GM18520 (cell line): ENCODE measurements around the gene IFIT5.
"Not testable (repeated sequence)": the region's sequence is repeated elsewhere in the genome, so short reads cannot be mapped to it uniquely, and the experiment has no call there.

ENCODE experiments used
- ATAC-seq: cut with Tn5 transposase; IDR thresholded peaks from one replicate; pipeline ENCODE4 v1.9.1; 2021; ENCODE audit not compliant: unreplicated experiment

Gene IFIT5

DNA sequence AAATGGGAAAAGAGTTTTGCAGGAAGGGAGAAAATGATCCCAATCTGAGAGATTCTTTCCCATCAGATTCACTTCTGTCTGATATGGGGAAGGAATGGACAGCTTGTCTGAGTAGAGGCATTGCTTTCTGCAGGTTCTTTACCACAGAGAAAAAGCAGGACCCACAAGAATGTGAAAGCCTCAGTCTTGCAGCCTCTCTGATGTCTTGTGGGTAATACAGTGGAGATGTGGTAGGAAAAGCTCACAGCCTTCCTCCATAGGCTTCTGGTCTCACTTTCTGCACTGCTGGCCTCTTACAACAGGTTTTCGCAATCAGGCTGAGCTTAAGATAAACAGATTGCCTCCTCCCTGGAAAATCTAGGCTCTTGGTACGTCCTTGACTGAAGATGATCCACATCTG, 21.4 kb upstream of the IFIT5 start:
- no peak for ATAC-seq

DNA sequence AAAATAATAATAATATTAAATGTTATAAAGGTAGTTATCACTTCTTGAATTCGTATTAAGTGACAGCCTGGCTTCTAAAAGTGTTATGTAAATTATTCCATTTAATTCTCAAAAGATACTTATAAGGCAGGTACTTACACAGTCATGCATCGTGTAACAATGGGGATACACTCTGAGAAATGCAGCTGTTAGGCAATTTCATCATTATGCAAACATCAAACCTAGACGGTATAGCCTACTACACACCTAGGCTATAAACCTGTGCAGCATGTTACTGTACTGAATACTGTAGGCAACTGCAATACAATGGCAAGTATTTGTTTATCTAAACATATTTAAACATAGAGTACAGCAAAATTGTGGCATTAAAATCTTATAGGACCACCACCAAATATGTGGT, 20.5 kb upstream of the IFIT5 start:
- no peak for ATAC-seq

DNA sequence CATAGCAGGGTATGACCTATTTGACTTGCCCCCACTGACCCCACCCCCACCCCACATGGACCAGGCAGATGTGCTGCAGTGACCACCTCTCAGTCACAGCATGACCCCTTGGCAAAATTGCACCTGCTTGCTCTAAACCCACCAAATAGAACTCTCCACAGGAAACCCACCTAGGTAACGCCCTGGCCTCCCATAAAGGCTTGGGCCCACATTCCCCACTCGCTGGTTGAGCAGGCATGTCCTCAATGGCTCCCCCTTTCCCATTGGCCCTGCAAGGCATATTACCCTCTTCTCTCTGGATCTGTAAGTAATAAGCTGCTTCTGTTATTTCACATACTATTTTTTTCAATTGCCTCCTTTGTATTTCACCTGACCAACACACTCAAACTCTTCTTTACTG, 19.2 kb upstream of the IFIT5 start:
- no peak for ATAC-seq

DNA sequence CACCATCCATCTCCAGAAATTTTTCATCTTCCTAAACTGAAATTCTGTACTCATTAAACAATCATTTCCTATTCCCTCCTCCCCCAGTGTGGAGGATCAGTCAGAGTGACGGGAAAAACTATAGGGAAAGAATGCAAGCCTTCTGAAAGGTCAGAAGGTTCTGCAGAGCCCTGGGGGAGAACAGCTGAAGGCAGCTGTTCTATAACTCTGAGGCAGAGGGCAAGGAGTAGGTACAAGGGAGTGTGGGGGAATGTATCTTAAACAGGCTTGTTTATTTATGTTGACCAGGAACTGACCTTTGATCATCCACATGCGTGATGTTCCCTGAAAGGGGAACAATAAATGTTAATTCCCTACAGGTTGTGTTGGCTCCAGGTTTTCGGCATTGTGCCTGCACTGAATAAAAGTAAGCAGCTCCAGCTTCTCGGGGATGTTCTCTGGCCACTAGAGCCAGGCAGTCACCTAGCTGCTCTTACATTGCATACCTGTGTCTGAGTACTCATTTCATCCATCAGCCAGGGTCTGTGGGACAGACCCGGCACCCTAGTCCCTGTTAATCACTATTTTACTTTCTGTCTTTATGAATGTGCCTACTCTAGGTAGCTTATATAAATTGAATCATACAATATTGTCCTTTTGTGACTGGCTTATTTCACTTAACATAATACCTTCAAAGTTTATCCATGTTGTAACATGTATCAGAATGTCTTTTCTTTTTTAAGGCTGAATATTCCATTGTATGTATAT, 16.2 kb upstream of the IFIT5 start:
- no peak for ATAC-seq

DNA sequence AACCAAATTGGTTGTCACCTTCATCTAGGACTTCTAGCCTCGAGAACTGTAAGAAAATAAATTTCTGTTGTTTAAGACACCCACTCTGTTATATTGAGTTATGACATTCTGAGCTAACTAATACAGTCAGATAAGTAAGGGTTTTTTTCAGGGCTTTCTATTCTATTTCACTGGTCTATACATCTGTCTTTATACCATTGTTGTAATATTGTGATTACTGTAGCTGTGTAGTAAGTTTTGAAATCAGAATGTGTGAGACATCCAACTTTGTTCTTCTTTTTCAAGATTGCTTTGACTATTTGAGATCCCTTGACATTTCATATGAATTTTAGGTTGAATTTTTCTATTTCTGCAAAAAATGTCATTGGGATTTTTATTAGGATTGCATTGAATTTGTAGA, 14.4 kb upstream of the IFIT5 start:
- no peak for ATAC-seq

DNA sequence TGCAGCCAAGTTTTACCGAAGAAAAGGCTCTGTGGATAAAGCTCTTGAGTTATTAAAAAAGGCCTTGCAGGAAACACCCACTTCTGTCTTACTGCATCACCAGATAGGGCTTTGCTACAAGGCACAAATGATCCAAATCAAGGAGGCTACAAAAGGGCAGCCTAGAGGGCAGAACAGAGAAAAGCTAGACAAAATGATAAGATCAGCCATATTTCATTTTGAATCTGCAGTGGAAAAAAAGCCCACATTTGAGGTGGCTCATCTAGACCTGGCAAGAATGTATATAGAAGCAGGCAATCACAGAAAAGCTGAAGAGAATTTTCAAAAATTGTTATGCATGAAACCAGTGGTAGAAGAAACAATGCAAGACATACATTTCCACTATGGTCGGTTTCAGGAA, 11.3 kb upstream of the IFIT5 start:
- no peak for ATAC-seq

DNA sequence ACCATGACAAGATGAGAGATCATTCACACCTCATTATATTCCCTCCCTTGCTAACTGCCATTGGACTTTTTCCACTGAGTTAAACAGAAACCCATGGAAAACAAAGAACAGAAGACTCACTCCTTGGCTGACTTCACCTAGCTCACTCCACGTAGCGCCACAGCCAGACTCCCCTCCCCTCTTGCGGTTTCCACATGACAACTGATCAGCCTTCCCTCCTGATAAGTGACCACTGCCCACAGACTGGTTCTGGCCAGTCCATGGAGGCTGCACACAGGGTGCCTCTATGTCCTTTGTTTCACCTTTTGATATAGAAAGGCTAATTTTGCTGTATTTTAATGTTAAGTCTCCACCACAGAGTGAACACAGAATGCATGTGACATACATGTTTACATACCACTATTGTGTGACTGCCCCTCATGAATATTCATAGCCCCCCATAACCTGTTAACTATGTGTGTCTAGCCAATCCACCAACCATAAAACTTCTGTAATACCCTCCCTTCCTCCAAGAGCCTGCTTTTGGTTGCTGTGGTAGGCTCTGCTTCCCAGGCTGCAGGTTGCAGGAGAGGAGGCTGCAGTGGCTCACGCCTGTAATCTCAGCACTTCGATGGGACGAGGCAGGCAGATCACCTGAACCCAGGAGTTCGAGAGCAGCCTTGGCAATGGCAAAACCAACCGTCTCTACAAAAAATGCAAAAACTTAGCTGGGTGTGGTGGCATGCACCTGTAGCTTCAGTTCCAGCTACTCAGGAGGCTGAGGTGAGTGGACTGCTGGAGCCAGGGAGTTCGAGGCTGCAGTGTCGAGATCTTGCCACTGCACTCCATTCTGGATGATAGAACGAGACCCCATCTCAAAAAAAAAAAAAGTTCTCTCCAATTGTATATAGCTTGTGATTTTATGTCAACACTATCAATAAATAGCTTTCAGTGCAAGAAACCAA, 10.0 kb upstream of the IFIT5 start:
- no peak for ATAC-seq

DNA sequence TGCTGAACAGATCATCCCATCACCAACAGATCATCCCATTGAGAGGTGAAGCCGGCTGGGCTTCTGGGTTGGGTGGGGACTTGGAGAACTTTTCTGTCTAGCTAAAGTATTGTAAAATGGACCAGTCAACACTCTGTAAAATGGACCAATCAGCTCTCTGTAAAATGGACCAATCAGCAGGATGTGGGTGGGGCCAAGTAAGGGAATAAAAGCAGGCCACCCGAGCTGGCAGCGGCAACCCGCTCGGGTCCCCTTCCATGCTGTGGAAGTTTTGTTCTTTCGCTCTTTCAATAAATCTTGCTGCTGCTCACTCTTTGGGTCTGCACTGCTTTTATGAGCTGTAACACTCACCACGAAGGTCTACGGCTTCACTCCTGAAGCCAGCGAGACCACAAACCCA, 8.2 kb upstream of the IFIT5 start:
- not testable (repeated sequence) for ATAC-seq

DNA sequence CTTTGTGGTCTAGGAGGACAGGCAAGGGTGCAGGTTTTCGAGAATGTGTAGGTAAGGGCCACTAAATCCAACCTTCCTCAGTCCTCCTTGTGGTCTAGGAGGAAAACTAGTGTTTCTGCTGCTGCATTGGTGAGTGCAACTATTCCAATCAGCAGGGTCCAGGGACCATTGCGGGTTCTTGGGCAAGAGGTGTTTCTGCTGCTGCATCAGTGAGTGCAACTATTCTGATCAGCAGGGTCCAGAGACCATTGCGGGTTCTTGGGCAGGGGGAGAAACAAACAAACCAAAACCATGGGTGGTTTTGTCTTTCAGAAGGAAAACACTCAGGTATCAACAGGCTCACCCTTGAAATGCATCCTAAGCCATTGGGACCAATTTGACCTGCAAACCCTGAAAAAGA, 6.6 kb upstream of the IFIT5 start:
- not testable (repeated sequence) for ATAC-seq

DNA sequence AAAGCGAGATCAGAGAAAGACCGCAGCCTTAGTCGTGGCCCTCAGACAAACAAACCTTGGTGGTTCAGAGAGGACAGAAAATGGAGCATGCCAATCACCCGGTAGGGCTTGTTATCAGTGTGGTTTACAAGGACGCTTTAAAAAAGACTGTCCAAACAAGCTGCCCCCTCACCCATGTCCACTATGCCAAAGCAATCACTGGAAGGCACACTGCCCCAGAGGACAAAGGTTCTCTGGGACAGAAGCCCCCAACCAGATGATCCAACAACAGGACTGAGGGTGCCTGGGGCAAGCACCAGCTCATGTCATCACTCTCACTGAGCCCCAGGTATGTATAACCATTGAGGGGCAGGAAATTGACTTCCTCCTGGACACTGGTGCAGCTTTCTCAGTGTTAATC, 5.1 kb upstream of the IFIT5 start:
- ATAC-seq: not testable (repeated sequence)

DNA sequence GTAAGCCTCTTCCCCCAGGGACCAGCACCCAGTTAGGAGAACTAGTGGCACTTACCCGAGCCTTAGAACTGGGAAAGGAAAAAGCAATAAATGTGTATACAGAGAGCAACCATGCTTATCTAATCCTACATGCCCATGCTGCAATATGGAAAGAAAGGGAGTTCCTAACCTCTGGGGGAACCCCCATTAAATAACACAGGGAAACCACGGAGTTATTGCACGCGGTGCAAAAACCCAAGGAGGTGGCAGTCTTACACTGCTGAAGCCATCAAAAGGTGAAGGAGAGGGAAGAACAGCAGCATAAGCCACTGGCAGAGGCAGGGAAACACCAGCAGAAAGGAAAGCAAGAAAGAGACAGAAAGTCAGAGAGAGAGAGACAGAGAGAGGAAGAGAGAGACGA, 3.8 kb upstream of the IFIT5 start:
- ATAC-seq: not testable (repeated sequence)

DNA sequence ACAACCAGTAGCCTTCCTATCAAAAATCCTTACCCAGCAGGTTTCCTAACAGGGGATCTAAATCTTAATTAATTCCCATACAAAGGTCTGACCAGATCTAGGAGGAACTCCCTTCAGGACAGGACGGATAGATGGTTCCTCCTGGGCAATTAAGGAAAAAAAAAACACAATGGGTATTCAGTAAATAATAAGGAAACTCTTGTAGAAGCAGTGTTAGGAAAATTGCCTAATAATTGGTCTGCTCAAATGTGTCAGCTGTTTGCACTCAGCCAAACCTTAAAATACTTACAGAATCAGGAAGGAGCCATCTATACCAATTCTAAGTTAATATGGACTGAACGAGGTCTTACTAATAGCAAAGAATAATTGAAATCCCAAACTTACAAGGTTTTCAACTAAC, 3.2 kb upstream of the IFIT5 start:
- not testable (repeated sequence) for ATAC-seq

DNA sequence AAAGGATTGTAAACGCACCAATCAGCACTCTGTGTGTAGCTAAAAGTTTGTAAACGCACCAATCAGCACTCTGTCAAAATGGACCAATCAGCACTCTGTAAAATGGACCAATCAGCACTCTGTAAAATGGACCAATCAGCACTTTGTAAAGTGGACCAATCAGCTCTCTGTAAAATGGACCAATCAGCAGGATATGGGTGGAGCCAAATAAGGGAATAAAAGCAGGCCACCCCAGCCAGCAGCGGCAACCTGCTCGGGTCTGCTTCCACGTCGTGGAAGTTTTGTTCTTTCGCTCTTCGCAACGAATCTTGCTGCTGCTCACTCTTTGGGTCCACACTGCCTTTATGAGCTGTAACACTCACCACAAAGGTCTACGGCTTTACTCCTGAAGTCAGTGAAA, 2.1 kb upstream of the IFIT5 start:
- not testable (repeated sequence) for ATAC-seq

DNA sequence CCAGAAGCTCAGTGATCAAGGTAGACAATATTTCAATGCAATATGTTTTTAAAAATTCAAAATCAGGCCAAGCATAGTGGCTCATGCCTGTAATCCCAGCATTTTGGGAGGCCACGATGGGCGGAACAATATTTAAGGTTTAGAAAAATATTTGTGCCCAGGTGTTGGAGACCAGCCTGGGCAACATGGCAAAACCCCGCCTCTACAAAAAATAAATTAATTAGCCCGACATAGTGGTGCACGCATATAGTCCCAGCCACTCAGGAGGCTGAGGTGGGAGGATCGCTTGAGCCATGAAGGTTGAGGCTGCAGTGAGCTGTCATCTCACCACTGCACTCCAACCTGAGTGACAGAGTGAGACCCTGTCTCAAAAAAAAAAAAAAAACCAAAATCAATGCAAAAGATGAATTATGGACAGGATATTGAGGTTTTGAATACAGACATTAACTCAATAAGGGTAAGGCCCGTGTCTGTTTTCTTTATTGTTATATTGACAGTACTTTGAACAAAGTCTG, 913 bp upstream of the IFIT5 start:
- no peak for ATAC-seq

DNA sequence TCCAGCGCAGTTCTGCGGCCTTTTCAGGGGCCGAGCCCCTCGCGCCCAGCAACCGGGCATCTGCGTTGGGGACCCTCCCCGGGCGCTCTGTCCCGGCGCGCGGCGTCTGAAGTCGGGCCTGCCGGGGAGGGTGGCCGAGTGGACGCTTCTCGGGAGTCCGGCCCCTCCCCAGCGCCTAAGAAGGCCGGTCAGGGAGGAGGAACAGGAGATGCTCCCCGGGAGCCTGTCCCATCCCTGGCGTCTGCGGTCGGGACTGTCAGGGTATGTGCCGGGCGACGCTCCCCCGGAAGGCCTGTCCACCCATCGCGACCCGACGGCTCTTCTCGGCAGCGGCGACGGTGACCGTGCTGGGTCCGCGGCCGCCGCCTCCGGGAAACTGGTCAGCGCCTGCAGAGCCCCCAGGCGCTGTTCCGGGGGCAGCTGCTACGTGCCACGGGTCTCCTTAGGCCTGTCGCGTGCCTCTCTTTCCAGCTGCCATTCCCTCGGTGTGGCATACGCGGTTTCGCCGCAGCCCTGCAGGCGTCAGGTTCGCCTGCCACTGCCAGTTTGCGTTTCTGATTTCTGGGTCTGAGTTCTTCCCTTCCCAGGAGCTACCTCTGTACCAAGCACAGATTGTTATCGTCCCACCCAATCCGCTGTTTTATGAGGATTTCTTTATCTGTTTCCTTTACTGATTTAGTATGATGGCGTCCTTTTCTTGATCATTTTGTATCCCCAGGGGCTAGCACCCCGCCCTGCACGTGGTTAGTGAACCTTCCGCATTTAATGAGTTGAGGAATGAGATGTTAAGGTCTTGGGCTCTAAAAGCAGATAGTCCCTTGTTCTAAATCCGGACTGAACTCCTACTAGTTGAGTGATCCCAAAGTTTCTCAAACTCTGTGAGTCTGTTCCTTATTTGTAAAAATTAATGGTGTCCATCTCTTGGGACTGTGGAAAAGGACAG, 782 bp downstream of the IFIT5 start:
- peak; percentile 17 for ATAC-seq

DNA sequence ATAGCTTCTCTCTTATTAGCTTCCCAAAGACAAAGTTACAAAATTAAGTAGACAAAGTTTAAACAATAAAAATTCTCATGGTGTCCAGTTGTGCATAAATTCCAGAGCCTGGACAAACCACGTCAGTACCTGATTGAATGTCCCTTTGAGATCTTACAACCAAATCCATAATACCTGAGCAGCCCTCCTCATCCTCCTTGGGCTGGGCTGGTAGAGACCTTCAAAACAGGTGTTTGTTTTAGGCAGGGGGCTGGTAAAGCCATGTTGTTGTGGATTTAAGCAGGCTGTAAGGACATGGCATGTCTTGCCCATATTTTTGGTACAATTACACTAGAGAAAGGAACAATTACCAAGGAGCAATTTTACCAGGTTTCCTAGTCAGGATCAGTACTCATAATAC, 2.1 kb downstream of the IFIT5 start:
- ATAC-seq: no peak

DNA sequence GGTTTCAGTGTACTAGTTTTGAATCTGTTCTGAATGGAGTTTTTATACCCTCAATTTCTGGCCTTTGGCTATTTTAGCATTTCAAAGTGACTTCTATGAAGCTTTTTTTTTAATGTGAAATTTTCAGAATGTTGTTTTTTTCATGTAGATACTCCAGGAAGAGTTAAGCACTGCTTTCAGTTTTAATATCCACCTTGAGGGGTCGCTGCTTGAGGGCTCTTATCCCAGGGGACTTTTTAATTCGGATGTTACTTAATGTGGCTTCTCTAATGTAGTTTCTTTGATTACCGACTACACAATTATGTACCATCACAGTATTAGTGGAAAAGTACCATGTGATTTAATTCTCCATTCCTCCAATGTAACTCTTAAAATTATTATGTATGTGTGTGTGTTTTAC, 5.2 kb downstream of the IFIT5 start:
- no peak for ATAC-seq

DNA sequence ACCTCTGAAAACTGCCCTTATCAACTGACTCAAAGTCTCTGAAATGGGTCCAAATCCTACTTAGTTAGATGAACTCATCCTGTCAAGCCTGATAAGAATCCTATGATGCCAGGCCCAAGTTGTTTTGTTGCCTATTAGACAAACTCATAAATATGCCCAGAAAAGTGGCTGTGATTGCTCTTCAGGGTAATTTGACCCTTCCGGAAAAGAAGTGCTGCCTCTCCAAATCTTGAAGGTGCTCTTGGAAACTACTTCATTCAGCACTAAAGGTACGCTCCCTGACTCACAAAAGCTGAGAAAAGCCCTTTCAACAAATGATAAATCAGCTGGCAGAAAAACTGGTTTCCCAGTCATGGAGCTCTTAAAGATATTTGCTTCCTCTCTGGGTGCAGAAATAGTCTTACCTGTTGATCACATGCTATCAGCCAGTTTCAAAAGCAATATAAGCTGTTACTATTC, 6.7 kb downstream of the IFIT5 start:
- ATAC-seq: no peak

DNA sequence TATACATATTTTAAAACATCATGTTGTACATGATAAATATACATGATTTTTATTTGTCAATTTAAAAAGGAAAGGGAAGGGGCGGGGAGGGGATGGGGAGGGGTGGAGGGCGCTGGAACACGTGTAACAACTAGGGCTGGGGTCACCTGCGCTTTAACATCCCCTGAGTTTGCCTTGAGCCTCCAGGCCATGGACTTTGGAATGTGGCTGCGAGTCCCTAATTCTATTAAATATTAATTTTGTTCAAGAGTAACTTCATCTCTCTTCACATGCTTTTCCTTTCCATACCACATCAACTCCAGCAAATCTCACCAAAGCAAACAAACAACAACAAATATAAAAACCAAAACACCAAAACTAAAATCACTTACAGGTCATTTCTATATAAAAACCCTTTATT, 10.6 kb downstream of the IFIT5 start:
- no peak for ATAC-seq

DNA sequence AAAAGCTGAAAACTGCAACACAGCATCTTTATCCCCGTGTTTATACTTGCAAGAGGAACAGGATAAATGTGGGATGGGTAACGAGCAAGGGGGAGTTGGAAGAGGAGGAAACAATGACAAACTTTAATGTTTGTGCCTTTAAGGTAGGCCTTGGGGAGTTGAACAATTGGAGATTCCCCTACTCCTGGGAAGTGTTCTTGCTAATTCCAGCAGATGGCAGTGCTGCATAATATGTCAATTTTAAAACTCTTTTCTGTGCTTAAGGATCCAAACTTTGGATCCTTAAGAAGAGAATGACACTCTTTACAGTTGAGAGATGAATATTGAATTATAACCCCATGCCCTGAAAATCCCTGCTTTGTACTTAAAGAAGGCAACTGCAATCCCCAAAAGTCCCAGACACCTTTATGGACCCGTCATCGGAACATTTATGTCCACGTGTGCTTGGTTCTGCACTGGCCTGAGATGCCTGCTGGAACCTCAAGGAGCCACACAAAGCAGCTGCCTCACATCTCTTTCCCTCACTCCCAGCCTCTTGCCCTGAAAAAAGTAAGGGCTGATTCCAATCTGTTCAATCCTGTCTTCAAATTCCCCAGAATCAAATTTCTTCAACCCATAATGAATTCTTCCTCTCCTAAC, 12.0 kb downstream of the IFIT5 start:
- ATAC-seq: no peak
